Measurements from ENCODE around the gene B3GLCT.

The B3GLCT gene

DNA sequence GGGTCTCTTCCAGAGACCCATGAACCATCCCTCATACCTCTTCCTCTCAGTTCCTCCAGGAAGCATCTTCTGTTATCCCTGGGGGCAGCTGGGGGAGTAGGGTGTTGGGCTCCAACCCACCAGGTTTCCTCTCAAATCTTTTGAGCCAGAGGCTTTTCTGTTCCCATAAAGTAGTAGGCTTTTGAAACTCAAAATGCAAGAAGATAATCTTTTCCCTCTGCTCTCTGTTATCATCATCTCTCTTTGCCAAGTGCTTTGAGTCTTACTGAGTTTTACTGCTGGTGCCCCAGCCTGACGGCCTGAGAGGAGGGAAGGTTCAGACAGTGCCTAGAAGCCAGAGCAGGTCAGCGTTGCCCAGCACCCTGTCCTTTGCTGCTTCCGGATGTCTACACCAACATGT lies 157.2 kb downstream of the B3GLCT start:
- no peak for DNase-seq

DNA sequence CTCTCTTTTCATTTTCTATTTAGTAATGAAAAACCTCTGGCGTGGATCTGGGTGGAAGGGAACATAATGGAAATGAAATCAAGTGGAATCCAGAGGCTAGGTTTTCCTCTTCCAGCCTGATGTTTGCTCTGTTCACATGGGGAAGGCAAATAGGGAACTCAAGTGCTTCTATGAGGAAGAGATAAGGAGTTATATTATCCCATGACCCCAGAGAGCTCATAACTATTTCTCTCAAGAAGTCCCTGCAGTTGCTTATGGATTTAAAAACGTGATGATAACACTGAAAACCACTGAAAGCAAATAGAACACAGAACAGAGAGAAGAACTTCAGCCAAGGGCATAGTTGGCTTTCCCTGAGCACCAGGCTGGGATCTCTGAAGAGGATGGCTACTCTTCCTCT lies 157.8 kb downstream of the B3GLCT start:
- DNase-seq: no peak

DNA sequence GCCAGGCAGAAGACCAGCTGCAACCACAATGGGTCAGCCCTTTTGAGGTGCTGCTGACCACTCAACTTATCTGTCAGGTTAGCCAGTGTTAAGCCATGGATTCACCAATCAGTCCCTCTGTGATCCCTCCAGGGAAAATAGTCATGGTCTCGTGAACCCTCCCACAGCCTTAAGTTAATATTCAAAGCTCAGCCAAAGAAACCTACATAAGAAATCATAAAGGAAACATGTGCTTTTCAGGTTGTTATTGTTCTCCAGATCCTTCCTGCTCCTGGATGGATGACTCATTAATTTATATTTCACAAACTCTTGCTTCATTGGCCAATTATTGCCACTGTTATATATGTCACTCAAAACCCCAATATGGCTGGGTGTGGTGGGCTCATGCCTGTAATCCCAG lies 161.9 kb downstream of the B3GLCT start:
- no peak for DNase-seq

DNA sequence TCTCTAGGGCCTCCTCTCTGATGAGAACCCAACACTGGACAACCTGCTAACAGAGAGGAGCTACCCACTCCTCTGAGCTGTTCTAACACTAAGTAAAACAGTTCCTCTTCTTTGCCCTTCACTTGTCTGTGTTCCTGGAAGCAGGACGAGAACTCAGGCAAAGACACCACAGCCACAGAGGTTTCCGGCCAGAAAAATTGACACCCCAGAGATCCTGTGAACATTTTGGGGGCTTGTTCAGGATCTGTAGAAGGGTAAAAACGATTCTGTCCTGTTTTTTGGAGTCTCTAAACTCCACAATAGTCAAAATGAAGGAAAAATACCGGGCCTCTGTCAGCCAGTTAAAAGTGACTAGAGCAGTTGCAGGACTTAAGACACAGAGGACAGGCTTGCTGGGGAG lies 165.9 kb downstream of the B3GLCT start:
- DNase-seq: no peak

DNA sequence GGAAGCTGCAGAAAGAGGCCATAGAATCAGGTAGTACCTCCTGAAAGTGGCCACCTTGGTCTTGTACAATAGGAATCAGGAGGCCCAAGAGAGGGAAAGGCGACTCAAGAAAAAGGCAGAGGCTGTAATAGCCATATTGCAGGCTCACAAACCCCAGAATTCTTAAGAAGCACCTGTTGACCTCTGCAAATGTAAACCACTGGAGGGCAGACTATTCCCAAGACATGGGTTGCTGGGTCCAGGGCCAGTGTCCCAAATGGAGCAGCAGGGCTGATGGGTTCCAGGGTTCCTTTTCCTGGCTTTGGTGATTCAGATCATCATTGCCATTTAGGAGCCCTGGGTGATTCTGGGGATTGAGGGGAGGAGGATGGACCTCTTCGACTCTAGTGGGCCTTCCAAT lies 167.6 kb downstream of the B3GLCT start:
- DNase-seq: no peak

DNA sequence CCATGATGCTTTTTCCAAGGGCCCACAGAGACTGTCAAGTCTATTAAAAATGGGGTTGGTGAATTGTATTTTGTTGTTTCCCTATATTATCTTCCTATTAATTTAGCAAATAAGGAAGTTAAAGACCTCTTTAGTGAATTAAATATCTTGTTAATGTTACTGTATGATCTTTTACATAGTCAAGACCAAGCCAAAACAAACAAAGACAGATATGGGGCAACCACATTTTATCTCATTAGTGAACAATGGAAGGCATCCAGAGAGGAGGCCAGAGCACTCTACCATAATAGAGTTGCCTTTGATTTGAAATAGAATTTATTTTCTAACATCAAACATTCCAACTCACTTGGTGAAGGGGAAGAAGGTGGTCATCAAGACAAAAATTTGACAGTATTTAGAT lies 169.4 kb downstream of the B3GLCT start:
- no peak for DNase-seq

DNA sequence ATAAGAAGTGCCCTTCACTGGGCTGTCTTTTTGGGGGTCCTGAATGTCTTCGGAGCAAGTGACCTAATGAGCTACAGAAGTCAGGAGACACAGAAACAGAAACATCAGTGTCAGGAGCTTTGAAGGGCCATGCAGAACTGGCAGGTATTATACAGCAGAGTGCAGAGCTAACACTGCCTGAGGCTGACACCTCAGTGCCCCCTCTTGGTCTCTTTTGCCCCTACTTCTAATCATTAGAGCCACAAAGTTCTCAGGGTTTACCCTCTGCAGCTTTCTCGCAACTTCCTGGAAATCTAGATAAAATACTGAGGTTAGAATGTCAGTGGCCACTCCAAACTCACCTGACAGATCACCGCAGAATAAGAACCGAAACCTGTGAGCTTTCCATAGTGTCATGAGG lies 172.7 kb downstream of the B3GLCT start:
- no peak for DNase-seq

DNA sequence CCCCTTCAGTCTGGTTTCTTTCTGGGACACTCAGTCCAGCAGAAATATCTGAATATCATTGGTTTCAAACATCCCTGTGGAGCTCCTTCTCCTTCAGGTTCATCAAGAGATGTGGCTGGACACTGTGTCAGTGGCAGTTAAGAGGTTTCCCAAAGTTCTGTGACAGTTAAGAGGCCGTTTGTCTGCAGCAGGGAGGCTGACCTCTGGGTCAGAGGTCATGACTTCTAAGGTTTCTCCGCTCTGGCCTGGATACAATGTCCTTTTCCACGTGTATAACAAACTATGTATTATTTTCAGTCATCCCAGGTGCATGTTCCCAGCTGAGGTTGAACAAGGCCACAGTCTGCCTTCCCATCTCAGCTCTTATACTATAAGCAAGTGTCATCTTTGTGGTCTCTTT lies 174.9 kb downstream of the B3GLCT start:
- DNase-seq: no peak

DNA sequence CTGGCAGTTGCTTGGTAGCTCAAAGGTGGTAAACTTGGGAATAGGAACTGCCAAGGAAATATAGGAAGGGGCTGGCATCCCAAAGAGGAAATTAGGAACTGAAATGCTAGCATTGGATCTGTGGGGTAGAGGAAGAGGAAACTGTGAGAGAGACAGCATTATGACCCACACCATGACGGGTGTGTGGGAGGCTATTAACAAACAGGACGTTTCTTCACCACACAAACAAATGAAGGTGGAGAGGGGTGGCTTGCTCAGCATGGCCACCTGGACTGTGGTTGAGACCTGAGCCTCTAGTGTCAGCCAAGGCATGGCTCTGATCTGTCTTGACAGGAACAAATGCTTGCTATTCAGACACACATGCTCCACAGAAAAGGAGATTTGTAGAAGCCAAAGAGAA lies 178.2 kb downstream of the B3GLCT start:
- no peak for DNase-seq

DNA sequence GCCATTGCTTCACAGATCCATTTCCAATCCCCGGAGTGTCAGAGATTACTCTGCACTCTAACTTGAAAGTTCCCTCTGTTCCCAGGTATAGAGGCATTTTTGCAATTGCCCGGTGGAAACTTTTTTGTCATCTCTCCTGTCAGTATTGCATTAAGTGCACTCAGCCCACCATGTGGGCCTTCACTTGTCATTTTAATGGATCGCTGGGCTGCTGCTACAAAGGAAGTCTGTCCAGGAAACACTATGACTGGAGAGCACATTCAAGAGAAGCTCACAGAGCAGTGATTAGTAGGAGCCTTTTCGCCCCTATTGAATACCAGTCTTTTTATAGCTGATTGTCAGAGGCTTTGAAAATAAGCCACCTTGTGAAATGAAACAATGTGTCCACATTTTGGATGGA lies 180.9 kb downstream of the B3GLCT start:
- no peak for DNase-seq
